OCI-LY3 (cell line): ENCODE measurements around the gene ABHD10.
A peak's percentile ranks its signal among the peaks of the same experiment; 100 is the strongest.

Experiments
- CTCF ChIP-seq: fragments of 200-600, 300-600 bp; sonication (generic); IDR thresholded peaks from 2 replicates; pipeline ENCODE4 v1.5.1; 2014; ENCODE audit warnings: antibody characterized with exemption, low read length, low read depth
- EZH2phosphoT487 ChIP-seq: fragments of 200-600 bp; shearing (Covaris generic); IDR thresholded peaks from 2 replicates; pipeline ENCODE4 v1.6.1; 2018; ENCODE audit warnings: antibody characterized with exemption, mixed run types, low read depth

GRCh38 chr3:112013058-112013783 is 34.4 kb downstream of the ABHD10 start:
- TF ChIP-seq CTCF (peak; percentile 69), EZH2phosphoT487 (no peak)
